H1 (cell line): ENCODE measurements around the gene TAAR8. TPM values are rescaled to one million over a fixed set of nuclear protein-coding genes. Genes with fewer than 3 reads are reported as not detected.

Experiments used
- polyA plus RNA-seq, 7 experiments: library from polyadenylated mRNA; depleted of rRNA in 3 of 7; stranded (reverse) in 5 of 7; unstranded in 2 of 7; fragments of >200 nt in 5 of 7; fragments of 200-250 nt in 2 of 7; gene quantifications; 1 replicate in 5 of 7; 2 replicates in 1 of 7; 4 replicates in 1 of 7; pipeline versions ENCODE4 v1.2.1 to v1.2.3, GENCODE V29; 2011 to 2013; ENCODE audit warnings: missing spikeins in 2 of 7, mixed read lengths in 2 of 7
- total RNA-seq: library from RNA; stranded (reverse); fragmentation: NEBNext Ultra II Directional; extraction: Animal tissue kit (Norgen Biotek cat#: 25700); gene quantifications from 2 replicates; pipeline ENCODE4 v1.2.1, GENCODE V29; 2021
- TF ChIP-seq, protein P1 (sequence below): fragments of 300-600 bp; sonication (generic); IDR thresholded peaks from 2 replicates; pipeline ENCODE4 v1.7.1; 2012; ENCODE audit warnings: low read length, moderate library complexity, mild to moderate bottlenecking, inconsistent platforms; ENCODE audit not compliant: insufficient replicate concordance

TAAR8 gene
- total and polyA plus RNA-seq, 2 of the 8 experiments (the other 6 are each of a cell fraction or from before 2014, with no cell fraction given), result not detected

DNA sequence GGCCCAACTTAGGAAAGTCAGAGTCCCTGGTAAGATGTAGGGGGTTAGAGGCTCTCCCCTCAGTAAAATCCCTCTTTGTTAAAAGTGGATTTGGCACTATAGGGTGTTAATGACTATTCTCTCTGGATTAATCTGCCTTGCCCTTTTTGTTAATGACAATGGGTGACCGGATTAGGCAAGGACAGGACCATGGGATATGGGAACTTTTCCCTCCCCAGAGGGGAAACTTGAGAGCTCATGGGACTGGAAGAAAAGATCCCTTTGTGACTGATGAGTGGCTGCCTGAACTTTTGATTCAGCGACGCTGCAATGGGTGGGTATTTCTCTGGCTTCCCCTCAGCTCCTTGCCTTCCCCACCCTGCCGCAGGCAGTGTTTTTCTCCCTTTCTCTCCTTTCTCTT, 26.6 kb upstream of the TAAR8 start (continued):
- TF ChIP-seq, protein P1, sequence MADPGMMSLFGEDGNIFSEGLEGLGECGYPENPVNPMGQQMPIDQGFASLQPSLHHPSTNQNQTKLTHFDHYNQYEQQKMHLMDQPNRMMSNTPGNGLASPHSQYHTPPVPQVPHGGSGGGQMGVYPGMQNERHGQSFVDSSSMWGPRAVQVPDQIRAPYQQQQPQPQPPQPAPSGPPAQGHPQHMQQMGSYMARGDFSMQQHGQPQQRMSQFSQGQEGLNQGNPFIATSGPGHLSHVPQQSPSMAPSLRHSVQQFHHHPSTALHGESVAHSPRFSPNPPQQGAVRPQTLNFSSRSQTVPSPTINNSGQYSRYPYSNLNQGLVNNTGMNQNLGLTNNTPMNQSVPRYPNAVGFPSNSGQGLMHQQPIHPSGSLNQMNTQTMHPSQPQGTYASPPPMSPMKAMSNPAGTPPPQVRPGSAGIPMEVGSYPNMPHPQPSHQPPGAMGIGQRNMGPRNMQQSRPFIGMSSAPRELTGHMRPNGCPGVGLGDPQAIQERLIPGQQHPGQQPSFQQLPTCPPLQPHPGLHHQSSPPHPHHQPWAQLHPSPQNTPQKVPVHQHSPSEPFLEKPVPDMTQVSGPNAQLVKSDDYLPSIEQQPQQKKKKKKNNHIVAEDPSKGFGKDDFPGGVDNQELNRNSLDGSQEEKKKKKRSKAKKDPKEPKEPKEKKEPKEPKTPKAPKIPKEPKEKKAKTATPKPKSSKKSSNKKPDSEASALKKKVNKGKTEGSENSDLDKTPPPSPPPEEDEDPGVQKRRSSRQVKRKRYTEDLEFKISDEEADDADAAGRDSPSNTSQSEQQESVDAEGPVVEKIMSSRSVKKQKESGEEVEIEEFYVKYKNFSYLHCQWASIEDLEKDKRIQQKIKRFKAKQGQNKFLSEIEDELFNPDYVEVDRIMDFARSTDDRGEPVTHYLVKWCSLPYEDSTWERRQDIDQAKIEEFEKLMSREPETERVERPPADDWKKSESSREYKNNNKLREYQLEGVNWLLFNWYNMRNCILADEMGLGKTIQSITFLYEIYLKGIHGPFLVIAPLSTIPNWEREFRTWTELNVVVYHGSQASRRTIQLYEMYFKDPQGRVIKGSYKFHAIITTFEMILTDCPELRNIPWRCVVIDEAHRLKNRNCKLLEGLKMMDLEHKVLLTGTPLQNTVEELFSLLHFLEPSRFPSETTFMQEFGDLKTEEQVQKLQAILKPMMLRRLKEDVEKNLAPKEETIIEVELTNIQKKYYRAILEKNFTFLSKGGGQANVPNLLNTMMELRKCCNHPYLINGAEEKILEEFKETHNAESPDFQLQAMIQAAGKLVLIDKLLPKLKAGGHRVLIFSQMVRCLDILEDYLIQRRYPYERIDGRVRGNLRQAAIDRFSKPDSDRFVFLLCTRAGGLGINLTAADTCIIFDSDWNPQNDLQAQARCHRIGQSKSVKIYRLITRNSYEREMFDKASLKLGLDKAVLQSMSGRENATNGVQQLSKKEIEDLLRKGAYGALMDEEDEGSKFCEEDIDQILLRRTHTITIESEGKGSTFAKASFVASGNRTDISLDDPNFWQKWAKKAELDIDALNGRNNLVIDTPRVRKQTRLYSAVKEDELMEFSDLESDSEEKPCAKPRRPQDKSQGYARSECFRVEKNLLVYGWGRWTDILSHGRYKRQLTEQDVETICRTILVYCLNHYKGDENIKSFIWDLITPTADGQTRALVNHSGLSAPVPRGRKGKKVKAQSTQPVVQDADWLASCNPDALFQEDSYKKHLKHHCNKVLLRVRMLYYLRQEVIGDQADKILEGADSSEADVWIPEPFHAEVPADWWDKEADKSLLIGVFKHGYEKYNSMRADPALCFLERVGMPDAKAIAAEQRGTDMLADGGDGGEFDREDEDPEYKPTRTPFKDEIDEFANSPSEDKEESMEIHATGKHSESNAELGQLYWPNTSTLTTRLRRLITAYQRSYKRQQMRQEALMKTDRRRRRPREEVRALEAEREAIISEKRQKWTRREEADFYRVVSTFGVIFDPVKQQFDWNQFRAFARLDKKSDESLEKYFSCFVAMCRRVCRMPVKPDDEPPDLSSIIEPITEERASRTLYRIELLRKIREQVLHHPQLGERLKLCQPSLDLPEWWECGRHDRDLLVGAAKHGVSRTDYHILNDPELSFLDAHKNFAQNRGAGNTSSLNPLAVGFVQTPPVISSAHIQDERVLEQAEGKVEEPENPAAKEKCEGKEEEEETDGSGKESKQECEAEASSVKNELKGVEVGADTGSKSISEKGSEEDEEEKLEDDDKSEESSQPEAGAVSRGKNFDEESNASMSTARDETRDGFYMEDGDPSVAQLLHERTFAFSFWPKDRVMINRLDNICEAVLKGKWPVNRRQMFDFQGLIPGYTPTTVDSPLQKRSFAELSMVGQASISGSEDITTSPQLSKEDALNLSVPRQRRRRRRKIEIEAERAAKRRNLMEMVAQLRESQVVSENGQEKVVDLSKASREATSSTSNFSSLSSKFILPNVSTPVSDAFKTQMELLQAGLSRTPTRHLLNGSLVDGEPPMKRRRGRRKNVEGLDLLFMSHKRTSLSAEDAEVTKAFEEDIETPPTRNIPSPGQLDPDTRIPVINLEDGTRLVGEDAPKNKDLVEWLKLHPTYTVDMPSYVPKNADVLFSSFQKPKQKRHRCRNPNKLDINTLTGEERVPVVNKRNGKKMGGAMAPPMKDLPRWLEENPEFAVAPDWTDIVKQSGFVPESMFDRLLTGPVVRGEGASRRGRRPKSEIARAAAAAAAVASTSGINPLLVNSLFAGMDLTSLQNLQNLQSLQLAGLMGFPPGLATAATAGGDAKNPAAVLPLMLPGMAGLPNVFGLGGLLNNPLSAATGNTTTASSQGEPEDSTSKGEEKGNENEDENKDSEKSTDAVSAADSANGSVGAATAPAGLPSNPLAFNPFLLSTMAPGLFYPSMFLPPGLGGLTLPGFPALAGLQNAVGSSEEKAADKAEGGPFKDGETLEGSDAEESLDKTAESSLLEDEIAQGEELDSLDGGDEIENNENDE, result no peak
